Kidney glomerular epithelial cell (primary cell): ENCODE measurements around the gene UNC13B.
A peak's percentile ranks its signal among the peaks of the same experiment; 100 is the strongest.

Source experiments
- DNase-seq: peaks from one replicate; lab custom pipeline; 2025; lab: John Stamatoyannopoulos, UW

UNC13B gene

DNA sequence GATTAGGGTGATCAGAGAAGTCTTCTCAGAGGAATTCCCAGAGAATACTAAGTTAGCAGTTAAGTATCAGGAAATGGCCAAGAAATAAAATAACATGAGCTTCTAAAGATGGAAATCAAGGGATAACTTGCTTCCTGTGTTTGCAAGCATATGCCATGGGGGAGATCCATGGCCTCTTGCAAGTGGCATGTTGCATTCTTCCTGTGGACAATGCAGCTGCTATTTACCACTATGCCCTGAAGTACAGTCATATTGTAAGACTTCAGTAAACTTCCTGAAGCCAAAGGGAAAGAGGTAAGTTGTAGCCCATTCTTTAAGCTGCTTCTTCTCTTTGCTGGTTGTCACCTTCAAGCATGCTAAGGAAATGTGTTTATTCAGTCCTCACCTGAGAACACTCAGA lies 173.4 kb downstream of the UNC13B start:
- DNase-seq: no peak

DNA sequence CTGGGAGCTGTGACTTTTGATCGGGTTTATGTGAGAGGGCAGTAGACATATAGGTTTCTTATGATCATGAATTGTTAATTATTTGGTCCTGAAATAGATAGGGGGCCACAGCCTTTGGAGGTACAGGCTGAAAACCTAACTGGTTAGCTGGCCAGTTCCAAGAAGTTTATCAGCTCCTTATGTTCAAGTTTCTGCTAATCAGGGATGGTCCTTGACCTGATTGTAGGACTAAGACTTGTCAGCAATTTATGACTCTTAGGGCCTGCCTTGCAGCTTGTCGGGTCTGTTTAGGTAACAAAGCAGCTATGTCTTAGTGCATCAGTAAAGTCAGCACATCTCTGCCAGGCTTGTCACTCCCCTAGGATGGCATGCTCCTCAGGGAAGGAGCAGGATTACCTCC lies 176.3 kb downstream of the UNC13B start:
- DNase-seq: no peak

DNA sequence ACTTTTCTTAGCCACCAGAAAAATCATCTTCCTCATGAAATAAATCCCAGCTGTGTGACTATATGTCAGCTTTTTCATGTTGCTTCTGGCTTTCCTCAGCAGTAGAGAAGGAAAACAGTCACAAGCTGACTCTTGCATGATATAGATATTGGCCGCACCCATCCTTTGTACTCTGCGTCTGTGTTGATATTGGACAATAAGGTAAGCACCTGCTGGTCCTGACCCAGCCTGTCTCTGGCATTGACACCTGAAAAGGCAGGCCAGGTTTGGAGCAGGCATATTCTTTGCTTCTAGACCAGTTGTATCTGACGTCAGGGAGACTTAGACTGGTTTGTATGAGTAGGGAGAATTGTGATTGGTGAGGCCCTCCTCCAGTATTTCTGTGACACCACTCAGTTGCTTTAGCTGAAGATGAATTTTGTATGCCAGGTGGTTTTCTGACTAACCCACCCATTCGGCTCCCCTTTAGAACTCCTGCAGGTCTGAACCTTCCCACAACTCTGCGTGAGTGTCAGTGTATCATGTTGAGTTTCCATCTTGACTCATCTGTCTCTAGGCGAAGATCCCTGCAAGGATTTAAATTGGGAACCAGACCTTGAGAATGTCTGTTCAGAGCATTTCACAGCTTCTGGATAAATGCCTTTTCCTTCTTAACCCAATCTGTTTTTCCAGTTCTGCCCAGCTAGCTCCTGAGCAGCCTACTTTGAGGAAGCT lies 176.9 kb downstream of the UNC13B start:
- no peak for DNase-seq

DNA sequence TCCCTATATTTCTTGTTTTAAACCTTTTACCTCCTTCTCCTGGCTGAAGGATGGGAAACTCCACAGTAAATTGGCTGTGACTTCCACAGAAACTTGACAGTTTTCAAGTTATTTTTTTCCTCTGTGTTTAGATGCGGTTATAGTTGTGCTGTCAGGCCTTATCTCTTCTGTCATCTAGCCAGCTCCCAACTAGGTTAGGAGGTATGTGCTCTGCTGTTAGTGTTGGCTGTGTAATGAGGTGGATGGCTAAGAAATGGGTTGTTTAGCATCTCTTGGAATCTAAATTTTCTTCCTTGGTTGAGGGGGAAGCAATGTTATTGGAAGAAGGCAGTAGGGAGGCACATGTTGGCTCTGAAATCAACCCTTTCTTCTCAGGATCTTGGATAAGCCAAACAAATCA lies 178.2 kb downstream of the UNC13B start:
- no peak for DNase-seq

DNA sequence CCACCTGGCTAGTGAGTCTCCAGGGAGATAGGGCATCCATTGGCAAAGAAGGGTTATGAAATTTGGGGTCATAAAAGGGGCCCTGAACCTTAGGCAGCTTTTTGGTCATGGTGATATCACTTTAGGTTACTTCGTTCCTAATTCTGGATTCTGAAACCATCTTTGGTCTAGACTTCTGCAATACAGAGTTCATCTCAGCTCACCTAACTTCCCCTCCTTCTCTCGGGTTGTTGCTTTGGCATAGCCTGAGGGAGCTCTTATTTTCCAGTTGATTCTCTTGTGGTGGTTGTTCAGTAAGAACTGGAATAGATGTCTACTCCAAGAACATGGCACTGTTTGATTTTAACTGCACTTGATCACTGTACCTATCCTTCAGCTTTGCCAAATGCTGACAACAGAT lies 179.2 kb downstream of the UNC13B start:
- DNase-seq: no peak

DNA sequence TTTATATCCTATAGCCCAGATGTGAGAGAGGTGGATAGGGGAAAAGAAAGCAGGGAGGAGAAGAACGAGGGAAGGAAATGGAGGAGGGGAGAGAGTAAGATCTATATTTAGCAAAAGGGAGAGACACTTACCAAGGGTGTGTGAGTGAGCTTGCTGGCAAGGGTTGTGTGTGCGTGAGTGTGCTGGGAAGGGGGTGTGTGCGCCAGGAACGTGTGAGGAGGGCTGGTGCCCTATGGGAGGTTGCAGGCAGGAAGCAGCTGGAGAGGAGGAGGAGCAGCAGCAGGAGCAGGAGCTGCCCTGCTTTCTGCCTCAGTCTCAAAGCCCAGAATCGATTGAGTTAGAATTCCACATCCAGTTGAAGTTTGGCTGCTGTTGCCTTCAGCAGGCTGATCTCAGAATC lies 179.8 kb downstream of the UNC13B start:
- no peak for DNase-seq

DNA sequence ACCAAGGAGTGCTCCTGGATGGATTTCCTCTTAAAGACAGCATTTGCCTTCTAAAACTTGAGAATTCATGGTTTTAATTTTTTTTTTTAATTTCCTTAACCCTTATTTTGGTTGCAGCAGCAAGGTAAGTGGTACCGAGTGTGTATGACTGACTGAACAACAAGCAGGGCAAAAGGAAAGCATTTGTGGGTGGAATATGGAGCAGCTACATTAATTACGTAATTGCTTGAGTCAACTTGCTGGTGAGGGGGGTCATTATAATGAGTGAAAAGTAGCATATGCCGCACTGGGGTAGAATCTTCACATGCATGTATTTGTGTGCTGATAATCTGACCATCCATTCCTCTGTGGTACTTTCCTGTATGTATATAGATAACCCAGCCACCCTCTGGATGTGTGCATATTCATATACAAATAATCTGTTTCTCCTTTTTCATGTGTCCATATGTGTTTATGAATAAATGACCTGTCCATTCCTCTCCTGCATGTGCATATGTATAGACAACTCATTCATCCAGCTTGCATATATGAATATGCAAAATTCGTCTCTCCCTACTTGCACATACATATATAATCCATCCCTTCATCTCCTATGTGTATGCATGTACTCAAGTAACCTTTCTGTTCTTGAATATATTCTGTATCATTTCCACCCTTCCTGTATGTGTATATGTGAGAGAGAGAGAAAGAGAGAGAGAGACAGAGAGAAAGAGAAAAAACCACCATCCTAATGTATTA lies 180.6 kb downstream of the UNC13B start:
- DNase-seq: no peak

DNA sequence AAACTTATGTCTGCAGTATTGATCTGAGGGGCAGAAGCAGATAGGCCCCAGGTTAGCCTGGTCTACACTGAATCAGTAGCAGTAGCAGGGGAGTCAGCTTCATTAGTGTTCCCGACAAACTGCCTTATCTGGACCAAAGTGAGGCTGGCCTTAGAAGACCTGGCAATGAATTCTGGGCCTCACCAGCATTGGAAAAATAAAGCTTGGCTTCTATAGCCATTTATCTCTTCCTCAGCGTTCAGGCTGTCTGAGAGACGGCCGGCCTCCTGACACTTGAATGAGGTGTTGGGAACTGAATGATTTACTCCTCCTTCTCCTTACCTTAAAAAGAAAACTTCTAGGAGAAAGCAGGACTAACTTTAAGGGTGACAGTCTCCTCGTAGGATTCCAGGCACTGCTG lies 186.3 kb downstream of the UNC13B start:
- no peak for DNase-seq

DNA sequence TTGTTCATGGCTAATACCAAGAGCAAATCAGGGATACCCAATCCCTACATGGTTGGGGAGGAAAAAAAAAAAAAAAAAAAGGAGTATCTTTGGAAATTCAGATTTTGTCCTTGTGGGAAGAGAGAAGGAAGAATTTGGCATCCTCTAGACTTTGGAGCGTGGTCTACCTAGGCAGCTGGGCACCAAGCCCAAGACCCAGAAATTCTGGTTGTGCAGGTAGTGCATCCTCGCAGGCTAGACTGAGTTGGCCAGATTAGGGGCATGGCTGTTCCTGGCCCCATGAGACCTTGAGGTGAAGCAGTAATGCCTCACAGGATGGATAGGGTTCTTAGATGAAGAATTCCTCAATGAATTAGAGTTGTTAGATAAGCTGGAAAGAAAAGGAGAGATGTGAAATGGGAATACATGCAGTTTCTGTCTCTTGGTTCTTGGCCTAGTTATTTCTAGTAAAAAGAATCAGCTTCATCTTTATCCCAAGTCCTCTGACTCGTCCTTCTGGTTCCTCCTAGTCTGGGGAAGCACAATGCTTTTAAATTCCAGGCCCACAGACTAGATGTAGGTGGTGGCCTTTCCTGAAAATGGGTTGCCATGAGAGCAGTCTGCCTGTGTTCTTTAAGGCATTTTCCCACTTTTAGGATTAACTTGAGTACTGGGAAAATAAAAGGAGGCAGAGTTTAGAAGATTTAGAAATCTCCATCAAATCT lies 187.6 kb downstream of the UNC13B start:
- DNase-seq: no peak

DNA sequence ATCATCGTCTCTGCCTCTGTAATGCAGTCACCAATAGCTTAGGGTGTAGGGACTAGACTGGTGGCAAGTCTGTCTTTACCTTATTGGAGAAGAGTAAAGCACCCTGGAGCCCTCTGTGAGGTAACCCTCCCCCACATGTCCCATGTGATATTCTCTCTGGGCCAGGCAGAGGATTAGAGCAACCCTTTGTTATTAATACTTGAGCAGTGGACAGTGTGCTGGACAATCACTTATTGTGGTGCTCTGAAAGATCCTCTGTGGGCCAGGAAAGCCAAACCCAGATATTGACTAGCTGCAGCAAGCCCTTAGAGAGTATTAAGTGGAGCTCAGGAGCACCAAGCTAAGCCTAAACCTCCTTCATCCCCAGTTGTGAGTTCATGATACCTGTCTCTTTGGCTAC lies 188.4 kb downstream of the UNC13B start:
- no peak for DNase-seq

DNA sequence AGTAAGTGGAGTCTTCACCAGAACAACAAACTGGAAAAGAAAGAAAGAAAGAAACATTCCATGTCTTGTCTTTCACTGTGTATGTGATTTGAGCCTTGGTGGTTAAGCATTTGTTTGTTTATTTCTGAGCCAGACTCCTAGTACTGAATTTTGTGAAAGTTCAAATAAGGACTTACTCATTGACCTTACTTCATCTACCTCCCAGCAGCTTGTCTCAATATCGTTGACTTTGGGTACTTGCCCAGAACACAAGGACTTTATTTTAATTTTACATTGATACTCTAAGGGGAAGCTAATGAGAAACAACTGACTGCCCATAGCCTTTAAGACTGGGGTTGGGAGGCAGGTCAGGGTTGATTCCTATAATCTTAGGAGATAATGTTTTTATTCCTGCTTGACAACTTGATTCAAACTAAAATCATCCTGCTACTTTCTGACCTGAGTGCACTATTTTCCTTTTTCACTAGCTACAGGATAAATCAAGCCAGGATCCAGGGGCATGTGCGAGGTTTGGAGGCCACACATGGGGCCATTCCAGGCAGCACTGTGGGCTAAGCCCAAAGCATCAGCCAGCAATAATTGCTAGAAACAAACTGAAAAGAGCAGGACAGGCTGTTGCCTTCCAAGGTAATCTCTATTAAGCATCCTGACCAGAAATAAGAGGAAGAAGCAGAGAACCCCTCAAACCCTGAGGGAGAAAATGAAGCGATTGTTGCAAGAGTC lies 189.2 kb downstream of the UNC13B start:
- no peak for DNase-seq

DNA sequence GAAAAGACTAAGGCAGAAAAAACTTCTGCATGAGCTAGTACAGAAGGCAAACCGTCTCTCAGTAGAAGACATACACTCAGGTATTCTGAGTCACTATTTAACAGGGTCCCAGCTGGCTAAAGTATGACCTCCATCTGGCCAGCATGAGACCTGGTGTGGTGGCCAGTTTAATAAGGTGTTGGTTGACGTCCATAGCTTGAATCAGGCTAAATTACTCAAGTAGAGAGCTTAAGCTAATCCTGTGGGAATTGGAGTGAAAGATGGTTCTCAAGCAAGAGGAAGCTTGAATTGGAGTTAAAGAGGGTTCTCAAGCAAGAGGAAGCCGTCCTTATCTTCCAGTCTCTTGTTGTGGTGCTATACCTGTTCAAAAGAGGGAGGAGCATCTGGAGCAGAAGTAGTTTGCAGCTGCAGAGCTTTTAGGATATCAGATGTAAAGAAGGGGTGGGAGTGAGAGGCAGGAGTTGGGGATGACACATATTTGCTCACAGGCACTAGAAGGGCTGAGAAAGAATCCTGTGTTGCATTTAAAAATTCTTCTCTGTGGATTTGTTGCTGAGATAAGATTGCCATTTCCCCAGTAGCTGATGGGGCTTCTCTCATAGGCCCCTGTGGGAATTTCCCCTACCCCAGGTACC lies 192.0 kb downstream of the UNC13B start:
- DNase-seq: no peak

DNA sequence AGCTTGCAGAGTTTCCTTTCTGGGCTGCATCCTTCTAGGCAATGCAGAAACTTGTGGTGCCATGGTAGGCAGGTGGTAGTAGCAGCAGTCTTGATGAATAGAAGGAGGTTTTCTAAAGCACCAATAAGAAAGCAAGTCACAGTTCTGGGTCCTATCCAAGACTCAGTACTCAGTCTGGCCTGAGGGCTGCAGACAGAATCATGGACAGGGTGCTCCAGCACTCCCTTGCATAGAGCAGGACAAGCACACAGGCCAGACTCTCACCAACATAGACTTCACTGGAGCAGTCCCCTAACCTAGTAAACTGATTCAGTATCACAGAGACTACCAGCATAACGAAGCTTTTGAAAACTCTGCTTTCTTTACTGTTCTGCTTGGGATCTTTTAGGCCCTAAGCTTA lies 194.1 kb downstream of the UNC13B start:
- no peak for DNase-seq

DNA sequence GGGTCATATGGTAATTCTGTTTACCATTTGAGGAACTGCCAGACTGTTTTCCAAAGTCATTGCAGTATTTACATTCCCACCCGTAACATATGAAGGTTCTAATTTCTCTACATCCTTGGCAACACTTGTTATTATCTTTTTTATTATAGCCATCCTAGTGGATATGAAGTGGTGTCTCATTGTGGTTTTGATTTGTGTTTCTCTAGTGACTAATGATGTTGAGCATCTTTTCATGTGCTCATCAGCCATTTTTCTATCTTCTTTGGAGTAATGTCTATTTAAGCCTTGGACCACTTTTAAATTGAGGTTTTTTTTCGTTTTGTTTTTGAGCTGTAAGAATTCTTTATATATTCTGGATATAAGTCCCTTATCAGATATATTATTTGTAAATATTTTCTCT lies 195.3 kb downstream of the UNC13B start:
- DNase-seq: peak; percentile 21

DNA sequence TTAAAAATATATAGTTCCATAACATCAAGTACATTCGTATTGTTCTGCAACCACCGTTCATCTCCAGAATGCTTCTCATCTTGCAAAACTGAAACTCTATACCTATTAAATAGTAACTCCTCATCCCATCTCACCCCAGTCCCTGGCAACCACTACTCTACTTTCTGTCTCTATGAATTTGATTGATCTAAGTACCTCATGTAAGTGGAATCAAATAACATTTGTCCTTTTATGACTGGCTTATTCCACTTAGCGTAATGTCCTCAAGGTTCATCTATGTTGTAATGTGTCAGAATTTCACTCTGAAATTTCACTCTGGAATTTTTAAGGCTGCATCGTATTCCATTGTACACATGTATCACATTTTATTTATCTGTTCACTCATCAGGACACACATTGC lies 196.0 kb downstream of the UNC13B start:
- no peak for DNase-seq

DNA sequence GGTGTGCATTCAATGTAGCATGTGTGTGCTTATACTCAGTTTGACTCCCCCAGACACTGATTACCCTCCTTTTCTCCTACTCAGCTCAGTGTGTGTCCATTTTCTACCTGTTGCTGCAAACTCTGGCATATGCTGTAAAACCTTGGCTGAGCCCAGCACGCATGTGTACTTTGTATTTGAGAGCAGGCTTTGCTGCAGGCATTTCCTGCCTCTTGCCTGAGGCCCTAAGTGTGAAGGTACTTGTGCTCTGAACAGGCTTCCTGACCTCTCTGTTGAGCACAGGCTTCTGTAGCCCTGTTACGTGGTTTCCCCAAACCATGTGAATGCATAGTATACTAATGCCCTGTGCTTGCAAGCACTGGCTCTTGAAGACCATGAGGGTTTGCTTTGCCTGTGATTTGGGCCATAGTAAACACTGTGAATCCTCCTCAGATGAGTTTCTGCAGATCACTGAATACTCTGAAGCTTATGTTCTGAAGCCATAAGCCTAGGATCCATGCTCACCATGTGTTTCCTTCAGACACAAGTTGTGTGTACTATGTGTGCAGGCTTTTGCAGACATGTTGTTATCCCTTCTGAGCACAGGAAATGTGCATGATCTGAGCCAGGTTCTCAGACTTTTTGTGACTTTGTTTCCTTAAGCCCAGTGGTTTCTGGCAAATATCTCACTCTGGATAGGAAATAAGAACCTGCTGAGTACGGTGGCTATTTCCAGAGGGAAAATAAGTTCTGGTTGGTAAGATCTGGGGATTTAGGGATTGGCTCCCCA lies 203.2 kb downstream of the UNC13B start:
- DNase-seq: no peak

DNA sequence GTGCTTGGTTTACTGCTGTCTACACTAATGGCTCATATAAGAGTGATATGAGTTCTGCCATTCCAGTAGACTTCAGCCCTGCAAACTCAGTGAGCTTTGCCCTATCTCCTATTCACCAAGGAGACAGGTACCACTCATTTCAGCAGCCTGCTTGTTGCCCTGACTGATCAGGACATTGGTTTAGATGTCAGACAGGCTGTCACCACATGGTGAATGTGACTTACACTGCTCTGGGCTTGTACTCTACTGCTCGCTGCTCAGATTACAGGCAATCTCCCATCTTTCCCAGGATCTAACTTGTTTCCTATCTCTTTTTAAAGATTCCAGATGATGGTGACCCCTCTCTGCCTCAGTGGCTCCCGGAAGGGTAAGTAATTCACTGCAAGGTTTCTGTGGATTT lies 204.8 kb downstream of the UNC13B start:
- DNase-seq: no peak

DNA sequence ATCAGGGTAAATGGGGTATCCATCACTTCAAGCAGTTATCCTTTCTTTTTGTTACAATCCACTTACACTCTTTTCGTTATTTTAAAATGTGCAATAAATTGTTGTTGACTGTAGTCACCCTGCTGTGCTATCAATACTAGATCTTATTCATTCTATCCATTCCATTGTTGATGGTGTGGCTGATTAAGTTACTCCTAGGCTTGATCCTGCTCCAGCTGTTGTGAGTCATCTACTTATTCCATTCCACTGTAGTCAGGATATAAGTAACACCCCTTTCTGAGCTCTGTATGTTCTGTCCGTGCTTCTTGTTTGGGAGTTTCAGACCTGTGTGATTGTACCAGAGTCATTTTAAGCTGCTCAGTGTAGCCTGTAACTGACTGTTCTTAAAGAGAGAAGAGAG lies 205.6 kb downstream of the UNC13B start:
- peak; percentile 48 for DNase-seq

DNA sequence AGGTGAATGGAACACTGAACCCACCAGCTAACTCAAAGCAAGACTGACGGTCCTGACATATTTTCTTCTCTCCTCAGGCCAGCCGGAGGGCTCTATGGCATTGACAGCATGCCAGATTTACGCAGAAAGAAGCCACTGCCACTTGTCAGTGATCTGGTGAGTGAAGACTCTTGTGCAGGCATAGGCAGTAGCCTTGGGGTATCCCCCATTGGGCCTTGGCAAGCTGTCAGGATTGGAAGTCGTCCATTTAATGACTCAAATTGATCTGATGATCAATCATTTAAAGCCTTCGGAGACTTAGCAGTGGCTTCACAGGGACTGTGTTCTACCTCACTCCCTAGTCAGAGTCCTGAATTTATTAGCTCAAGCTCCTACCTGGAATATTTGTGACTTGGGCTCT lies 208.4 kb downstream of the UNC13B start:
- DNase-seq: no peak

DNA sequence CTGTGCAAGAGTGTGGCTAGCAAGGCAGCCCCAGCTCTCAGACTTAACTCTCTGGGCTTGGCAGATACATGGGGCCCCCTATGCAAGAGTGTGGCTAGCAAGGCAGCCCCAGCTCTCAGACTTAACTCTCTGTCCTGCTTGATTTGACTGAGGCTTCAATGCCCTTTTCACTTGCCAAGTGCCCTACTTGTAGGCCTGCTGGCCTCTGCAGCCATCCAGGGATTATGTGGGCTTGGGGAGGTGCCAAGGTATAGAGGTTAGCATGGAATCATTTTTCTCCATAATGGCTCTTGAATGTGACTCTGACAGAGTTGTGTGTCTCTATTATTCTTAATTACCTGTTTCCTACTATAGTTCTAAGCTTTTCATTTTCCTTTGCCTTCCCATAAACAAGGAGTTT lies 212.6 kb downstream of the UNC13B start:
- DNase-seq: no peak

DNA sequence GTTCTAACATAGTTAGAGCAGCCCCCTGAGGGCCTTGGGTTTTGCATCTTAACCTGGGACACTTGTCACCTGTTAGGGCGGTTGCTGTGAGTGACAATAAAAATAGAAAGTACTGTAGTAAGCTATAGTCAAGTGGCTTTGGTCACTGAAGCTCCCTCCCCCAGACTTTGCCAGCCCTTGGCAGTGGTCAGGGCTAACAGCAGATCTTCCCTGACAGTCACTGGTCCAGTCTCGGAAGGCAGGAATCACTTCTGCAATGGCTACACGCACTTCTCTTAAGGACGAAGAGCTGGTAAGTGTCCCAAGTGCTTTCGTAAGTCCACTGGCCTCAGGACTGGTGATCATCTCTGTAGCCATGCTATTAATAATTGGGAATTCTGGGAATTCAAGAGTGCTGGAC lies 213.1 kb downstream of the UNC13B start:
- DNase-seq: no peak
